Measurements from ENCODE around the gene LRMDA.

DNA sequence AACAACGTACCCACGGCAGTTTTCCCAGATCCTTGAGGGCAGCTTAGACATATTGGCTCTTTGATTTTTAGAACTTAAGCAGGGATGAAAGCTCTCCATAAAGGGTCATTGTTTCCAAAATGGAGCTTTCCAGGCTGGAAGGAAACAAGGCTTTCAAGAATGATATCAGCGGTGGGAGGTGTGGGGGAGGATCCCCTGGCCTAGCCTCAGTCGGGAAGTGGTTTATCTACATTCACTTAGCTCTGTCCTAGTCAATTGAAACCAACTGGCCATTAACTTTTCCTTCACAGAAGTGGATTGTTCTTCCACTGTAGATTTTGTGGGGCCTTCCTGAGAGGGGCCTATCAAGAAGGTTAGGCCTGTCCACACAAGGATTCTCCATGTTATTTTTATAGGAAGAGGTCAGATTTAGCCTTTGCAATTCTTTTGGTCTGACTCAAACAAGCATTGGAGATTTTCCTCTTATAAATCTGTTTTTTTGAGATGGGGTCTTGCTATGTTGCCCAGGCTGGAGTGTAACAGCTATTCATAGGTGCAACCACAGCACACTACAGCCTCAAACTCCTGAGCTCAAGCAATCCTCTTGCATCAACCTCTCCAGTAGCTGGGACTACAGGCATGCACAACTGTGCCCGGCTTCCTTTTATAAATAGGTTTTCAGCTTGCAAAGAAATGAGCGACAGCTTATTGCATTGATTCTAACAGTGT, 343.5 kb downstream of the LRMDA start:
- no peak for TF ChIP-seq POLR2A (IDR thresholded peaks at IDR 0.05)
- TF ChIP-seq POLR2AphosphoS5 (IDR thresholded peaks at IDR 0.05) = no peak
- TF ChIP-seq, protein P1, sequence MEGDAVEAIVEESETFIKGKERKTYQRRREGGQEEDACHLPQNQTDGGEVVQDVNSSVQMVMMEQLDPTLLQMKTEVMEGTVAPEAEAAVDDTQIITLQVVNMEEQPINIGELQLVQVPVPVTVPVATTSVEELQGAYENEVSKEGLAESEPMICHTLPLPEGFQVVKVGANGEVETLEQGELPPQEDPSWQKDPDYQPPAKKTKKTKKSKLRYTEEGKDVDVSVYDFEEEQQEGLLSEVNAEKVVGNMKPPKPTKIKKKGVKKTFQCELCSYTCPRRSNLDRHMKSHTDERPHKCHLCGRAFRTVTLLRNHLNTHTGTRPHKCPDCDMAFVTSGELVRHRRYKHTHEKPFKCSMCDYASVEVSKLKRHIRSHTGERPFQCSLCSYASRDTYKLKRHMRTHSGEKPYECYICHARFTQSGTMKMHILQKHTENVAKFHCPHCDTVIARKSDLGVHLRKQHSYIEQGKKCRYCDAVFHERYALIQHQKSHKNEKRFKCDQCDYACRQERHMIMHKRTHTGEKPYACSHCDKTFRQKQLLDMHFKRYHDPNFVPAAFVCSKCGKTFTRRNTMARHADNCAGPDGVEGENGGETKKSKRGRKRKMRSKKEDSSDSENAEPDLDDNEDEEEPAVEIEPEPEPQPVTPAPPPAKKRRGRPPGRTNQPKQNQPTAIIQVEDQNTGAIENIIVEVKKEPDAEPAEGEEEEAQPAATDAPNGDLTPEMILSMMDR (IDR thresholded peaks at IDR 0.05) = no peak
